ENCODE measurements around the gene TRIM9.

GRCh38 chr14:50936882-50937281, 158.0 kb downstream of the TRIM9 start:
- no peak for TF ChIP-seq EZH2 (IDR thresholded peaks at IDR 0.05)
- TF ChIP-seq, protein P1, sequence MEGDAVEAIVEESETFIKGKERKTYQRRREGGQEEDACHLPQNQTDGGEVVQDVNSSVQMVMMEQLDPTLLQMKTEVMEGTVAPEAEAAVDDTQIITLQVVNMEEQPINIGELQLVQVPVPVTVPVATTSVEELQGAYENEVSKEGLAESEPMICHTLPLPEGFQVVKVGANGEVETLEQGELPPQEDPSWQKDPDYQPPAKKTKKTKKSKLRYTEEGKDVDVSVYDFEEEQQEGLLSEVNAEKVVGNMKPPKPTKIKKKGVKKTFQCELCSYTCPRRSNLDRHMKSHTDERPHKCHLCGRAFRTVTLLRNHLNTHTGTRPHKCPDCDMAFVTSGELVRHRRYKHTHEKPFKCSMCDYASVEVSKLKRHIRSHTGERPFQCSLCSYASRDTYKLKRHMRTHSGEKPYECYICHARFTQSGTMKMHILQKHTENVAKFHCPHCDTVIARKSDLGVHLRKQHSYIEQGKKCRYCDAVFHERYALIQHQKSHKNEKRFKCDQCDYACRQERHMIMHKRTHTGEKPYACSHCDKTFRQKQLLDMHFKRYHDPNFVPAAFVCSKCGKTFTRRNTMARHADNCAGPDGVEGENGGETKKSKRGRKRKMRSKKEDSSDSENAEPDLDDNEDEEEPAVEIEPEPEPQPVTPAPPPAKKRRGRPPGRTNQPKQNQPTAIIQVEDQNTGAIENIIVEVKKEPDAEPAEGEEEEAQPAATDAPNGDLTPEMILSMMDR (IDR thresholded peaks at IDR 0.05), result no peak
- no peak for TF ChIP-seq EZH2phosphoT487 (IDR thresholded peaks at IDR 0.05)

Measured in neural progenitor cell (in vitro differentiated cells).